Coronary artery (tissue), 2 donors: Measurements from ENCODE around the gene DNAJC15.

ENCODE experiments used
- DNase-seq: peaks from one replicate; pipeline ENCODE4 v3.0.0-alpha.2; 2017; ENCODE audit warnings: low spot score
- H3K27ac ChIP-seq, 2 donors: fragments of 200-600 bp; sonication (generic); one replicate each; pipeline ENCODE4 v1.5.1; 2016 to 2019
- H3K4me3 ChIP-seq: fragments of 200-600 bp; sonication (generic); 2 replicates; pipeline ENCODE4 v1.5.1; 2016; ENCODE audit warnings: mild to moderate bottlenecking, moderate library complexity
- CTCF ChIP-seq: fragments of 200-600 bp; sonication (generic); IDR thresholded peaks from one replicate; pipeline ENCODE4 v1.5.1; 2019; ENCODE audit warnings: antibody characterized with exemption

DNAJC15 gene

DNA sequence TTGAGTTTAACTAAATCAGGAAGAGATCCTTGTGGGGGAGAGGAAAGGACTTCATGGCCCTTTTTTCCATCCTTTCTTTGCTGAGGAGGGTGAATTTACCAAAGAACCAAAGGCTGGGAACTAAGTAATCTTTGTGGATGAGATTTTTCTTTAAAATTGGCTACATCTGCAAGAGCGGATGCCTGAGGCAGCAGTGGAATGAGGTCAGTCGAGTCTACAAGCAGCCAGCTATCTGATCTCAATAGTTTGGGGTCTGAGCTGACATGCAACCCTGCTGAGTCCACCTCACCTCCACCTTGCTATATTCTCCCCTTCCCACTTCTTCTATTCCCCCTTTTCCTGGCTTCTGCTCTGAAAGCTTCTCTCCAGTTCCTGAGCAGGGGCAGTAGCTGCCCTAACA is 3.6 kb upstream of the DNAJC15 start:
- TF ChIP-seq CTCF, result no peak
- H3K27ac ChIP-seq, result no peak overlapping the region
- H3K4me3 ChIP-seq, result no peak overlapping the region
- DNase-seq, result no peak

- H3K27ac ChIP-seq, result no peak overlapping the region
- no peak for TF ChIP-seq CTCF
- no peak for DNase-seq
Measured at GRCh38 chr13:43020794-43021193, 2.6 kb upstream of the DNAJC15 start.

DNA sequence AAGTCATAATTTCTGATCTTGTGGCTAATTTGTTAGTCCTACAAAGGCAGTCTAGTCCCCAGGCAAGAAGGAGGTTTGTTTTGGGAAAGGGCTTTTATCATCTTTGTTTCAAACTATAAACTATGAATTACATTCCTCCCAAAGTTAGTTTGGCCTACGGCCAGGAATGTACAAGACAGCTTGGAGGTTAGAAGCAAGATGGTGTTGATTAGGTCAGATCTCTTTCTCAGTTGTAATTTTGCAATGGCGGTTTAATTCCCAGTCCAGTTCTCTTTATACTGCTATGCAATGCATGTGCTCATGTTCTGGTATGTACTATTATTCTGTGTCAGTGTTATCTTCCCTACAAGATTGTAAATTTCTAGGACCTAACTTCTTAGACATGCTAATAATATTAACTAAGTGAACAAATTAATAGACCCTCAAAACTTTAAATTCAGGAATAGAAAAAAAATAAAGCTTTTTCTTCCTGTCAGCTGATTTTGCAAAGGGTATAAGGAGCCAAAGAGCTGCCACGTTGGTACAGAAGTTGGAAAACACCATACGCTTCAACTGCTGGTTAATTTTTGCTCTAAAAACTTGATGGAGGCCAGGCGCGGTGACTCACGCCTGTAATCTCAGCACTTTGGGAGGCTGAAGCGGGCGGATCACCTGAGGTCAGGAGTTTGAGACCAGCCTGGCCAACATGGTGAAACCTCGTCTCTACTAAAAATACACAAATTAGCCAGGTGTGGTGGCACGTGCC is 1.3 kb upstream of the DNAJC15 start:
- TF ChIP-seq CTCF, result no peak
- no peak overlapping the region for H3K27ac ChIP-seq
- DNase-seq, result no peak
- H3K4me3 ChIP-seq, result no peak overlapping the region

More at GRCh38 chr13:43020794-43021193, 2.6 kb upstream of the DNAJC15 start:
- H3K4me3 ChIP-seq, result no peak overlapping the region

DNA sequence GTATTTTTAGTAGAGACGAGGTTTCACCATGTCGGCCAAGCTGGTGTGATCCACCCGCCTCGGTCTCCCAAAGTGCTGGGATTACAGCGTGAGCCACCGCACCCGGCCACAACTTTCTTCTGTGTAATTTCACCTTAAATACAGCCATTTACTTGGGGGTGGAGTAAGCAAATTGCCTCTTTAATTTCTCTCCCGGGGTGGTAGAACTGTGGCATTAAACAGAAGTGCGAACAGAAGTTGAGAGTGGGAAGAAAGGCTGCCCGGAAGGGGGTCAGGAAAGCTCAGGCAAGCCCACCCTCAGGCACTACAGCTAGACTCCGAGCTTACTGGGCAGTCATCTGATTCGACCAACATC is 475 bp upstream of the DNAJC15 start:
- DNase-seq, result no peak
- no peak for TF ChIP-seq CTCF
- H3K4me3 ChIP-seq, result peak overlapping the region; percentile 88
- peak overlapping the region; percentile 87 to 88 for H3K27ac ChIP-seq

DNA sequence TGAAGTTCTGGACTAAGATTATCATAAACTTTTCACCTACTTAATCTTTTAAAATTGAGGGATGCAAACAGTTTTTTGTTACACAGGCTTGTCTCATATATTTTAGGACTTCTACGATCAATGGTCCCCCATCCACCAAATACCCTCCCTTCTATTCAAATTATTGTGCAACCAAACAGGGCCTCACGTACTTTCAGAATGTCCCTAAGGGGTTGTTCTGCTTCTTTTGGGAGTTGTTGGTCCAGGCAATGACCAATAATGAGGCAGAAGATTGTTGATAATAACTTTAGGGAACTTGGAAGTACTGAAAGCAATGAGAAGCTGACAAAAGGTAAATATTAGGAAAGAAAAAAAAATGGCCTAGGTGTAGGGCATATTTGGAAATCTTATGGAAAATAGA is 2.9 kb downstream of the DNAJC15 start:
- no peak for TF ChIP-seq CTCF
- Histone ChIP-seq H3K4me3 (no peak overlapping the region), H3K27ac (no peak overlapping the region)
- no peak for DNase-seq

GRCh38 chr13:43030548-43030947 is 7.2 kb downstream of the DNAJC15 start:
- DNase-seq, result no peak
- no peak for TF ChIP-seq CTCF
- Histone ChIP-seq H3K27ac (no peak overlapping the region), H3K4me3 (no peak overlapping the region)

DNA sequence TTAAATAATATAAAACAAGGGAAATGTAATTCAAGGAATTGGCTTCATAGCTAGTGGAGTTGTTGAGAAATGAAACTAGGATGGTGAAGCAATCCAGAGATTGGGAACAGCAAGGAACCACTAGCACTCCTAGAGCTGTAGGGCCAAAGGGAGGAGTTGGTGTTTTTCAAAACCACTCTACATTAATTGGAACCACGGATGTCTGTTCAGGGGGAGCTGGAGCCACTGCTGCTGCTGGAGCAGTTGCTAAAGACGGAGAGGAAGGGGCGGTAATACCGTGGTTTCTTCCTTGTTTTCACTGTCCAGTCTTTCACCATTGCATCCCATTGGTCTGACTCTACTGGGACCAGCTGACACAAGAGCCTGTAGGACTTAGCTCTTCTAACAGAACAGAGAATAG is 8.5 kb downstream of the DNAJC15 start:
- no peak for DNase-seq
- TF ChIP-seq CTCF, result no peak
- H3K4me3 ChIP-seq, result no peak overlapping the region
- H3K27ac ChIP-seq, result no peak overlapping the region
